Measurements from ENCODE around the gene ATP2C2.

GRCh38 chr16:84351630-84352029, 16.7 kb upstream of the ATP2C2 start:
- no peak for TF ChIP-seq CREB5 (CRISPR knock-in tag; IDR thresholded peaks at IDR 0.05; ENCODE audit: low read depth)
- no peak for TF ChIP-seq BACH2 (CRISPR knock-in tag; IDR thresholded peaks at IDR 0.05; ENCODE audit: borderline replicate concordance)
